Ishikawa (cell line): ENCODE measurements around the gene SLC25A41.

Experiments used
- CEBPB ChIP-seq: IDR thresholded peaks from 2 replicates; pipeline ENCODE4 v1.6.1; 2012
- EGR1 ChIP-seq: IDR thresholded peaks from 2 replicates; pipeline ENCODE4 v1.6.1; 2012
- EP300 ChIP-seq: IDR thresholded peaks from 2 replicates; pipeline ENCODE4 v1.6.1; 2012; ENCODE audit warnings: borderline replicate concordance
- FOXM1 ChIP-seq: IDR thresholded peaks from 2 replicates; pipeline ENCODE4 v1.6.1; 2012; ENCODE audit warnings: low read depth, borderline replicate concordance
- MAX ChIP-seq: IDR thresholded peaks from 2 replicates; pipeline ENCODE4 v1.6.1; 2012
- RAD21 ChIP-seq: IDR thresholded peaks from 2 replicates; pipeline ENCODE4 v1.6.1; 2012; ENCODE audit warnings: low read depth
- REST ChIP-seq: IDR thresholded peaks from 2 replicates; pipeline ENCODE4 v1.6.1; 2012; ENCODE audit warnings: low read depth, mild to moderate bottlenecking
- TAF1 ChIP-seq: IDR thresholded peaks from 2 replicates; pipeline ENCODE4 v1.6.1; 2012; ENCODE audit warnings: low read depth, mild to moderate bottlenecking
- TCF12 ChIP-seq: IDR thresholded peaks from 2 replicates; pipeline ENCODE4 v1.6.1; 2012; ENCODE audit warnings: low read depth
- TEAD4 ChIP-seq: IDR thresholded peaks from 2 replicates; pipeline ENCODE4 v1.6.1; 2012
- YY1 ChIP-seq: IDR thresholded peaks from 2 replicates; pipeline ENCODE4 v1.6.1; 2012; ENCODE audit warnings: low read depth

- TF ChIP-seq FOXM1, result no peak
- TF ChIP-seq YY1, result no peak
- TF ChIP-seq TAF1, result peak; percentile 78; the same call in 1 of the 2 replicates
- no peak for TF ChIP-seq TEAD4
- TF ChIP-seq EP300, result no peak
- TF ChIP-seq EGR1, result no peak
- no peak for TF ChIP-seq RAD21
- TF ChIP-seq MAX, result peak; percentile 78
- TF ChIP-seq TCF12, result 0 out of 2 replicates have a peak, but pooled peaks have one; percentile 50
- no peak for TF ChIP-seq REST
- no peak for TF ChIP-seq CEBPB
Measured at GRCh38 chr19:6424195-6424938, 9.2 kb downstream of the SLC25A41 start, which contains the start of gene KHSRP.
